GM19023 (cell line): Measurements from ENCODE around the gene GGT6.
"Not testable (repeated sequence)": the region's sequence is repeated elsewhere in the genome, so short reads cannot be mapped to it uniquely, and the experiment has no call there.

Experiments used
- ATAC-seq: cut with Tn5 transposase; IDR thresholded peaks from one replicate; pipeline ENCODE4 v1.9.1; 2021; ENCODE audit warnings: mild to moderate bottlenecking, moderate library complexity; ENCODE audit not compliant: unreplicated experiment

GGT6 gene

GRCh38 chr17:4560421-4560820, at the start of gene GGT6:
Gene GGT6, minus strand, starts transcription at chr17:4560577. Its CDS starts 56 bp downstream, at chr17:4560521.
- no peak for ATAC-seq

GRCh38 chr17:4610162-4610561, 49.8 kb upstream of the GGT6 start:
- no peak for ATAC-seq

GRCh38 chr17:4609761-4610160, 49.4 kb upstream of the GGT6 start:
- no peak for ATAC-seq

GRCh38 chr17:4607773-4608187, 47.4 kb upstream of the GGT6 start:
- no peak for ATAC-seq

- ATAC-seq: no peak
Measured at GRCh38 chr17:4607261-4607741, 46.9 kb upstream of the GGT6 start.

GRCh38 chr17:4605826-4606225, 45.4 kb upstream of the GGT6 start:
- ATAC-seq: no peak

- ATAC-seq: not testable (repeated sequence)
Measured at GRCh38 chr17:4604736-4605135, 44.4 kb upstream of the GGT6 start.

- ATAC-seq: no peak
Measured at GRCh38 chr17:4604111-4604644, 43.8 kb upstream of the GGT6 start.

GRCh38 chr17:4602041-4602440, 41.7 kb upstream of the GGT6 start:
- no peak for ATAC-seq

GRCh38 chr17:4601326-4601725, 40.9 kb upstream of the GGT6 start:
- ATAC-seq: no peak

- ATAC-seq: no peak
Measured at GRCh38 chr17:4600563-4600962, 40.2 kb upstream of the GGT6 start.

GRCh38 chr17:4599505-4600281, 39.3 kb upstream of the GGT6 start:
- ATAC-seq: no peak

- no peak for ATAC-seq
Measured at GRCh38 chr17:4598776-4599504, 38.6 kb upstream of the GGT6 start.

GRCh38 chr17:4597975-4598374, 37.6 kb upstream of the GGT6 start:
- no peak for ATAC-seq

- ATAC-seq: no peak
Measured at GRCh38 chr17:4596636-4597380, 36.4 kb upstream of the GGT6 start.

- not testable (repeated sequence) for ATAC-seq
Measured at GRCh38 chr17:4595685-4596342, 35.4 kb upstream of the GGT6 start.

GRCh38 chr17:4594931-4595684, 34.7 kb upstream of the GGT6 start:
- ATAC-seq: no peak

GRCh38 chr17:4594406-4594805, 34.0 kb upstream of the GGT6 start:
- no peak for ATAC-seq

GRCh38 chr17:4593021-4593421, 32.6 kb upstream of the GGT6 start:
- no peak for ATAC-seq
